ENCODE results near the gene SPTBN2.
A peak's percentile ranks its signal among the peaks of the same experiment; 100 is the strongest.

SPTBN2 gene

DNA sequence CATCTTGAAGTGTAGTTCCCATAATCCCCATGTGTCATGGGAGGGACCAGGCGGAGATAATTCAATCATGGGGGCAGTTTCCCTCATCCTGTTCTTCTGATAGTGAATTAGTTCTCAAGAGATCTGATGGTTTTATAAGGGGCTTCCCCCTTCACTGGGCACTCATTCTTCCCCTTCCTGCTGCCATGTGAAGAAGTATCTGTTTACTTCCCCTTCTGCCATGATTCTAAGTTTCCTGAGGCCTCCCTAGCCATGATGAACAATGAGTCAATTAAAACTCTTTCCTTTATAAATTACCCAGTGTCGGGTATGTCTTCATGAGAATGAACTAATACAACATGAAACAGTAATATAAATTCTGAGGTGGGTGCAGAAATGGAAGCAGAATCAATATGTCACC is 12.1 kb upstream of the SPTBN2 start (continued):
- TF ChIP-seq, protein P1, sequence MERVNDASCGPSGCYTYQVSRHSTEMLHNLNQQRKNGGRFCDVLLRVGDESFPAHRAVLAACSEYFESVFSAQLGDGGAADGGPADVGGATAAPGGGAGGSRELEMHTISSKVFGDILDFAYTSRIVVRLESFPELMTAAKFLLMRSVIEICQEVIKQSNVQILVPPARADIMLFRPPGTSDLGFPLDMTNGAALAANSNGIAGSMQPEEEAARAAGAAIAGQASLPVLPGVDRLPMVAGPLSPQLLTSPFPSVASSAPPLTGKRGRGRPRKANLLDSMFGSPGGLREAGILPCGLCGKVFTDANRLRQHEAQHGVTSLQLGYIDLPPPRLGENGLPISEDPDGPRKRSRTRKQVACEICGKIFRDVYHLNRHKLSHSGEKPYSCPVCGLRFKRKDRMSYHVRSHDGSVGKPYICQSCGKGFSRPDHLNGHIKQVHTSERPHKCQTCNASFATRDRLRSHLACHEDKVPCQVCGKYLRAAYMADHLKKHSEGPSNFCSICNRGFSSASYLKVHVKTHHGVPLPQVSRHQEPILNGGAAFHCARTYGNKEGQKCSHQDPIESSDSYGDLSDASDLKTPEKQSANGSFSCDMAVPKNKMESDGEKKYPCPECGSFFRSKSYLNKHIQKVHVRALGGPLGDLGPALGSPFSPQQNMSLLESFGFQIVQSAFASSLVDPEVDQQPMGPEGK (CRISPR knock-in tag; IDR thresholded peaks at IDR 0.05; ENCODE audit: borderline replicate concordance) = no peak
- TF ChIP-seq ZC3H10 (CRISPR knock-in tag; IDR thresholded peaks at IDR 0.05) (no peak), ZFP3 (CRISPR knock-in tag; IDR thresholded peaks at IDR 0.05) (no peak), ISL1 (CRISPR knock-in tag; IDR thresholded peaks at IDR 0.05) (no peak), PPARA (CRISPR knock-in tag; IDR thresholded peaks at IDR 0.05; ENCODE audit: borderline replicate concordance) (no peak), RARB (CRISPR knock-in tag; IDR thresholded peaks at IDR 0.05) (no peak), ZNF70 (CRISPR knock-in tag; IDR thresholded peaks at IDR 0.05) (no peak)
- TF ChIP-seq, protein P2, sequence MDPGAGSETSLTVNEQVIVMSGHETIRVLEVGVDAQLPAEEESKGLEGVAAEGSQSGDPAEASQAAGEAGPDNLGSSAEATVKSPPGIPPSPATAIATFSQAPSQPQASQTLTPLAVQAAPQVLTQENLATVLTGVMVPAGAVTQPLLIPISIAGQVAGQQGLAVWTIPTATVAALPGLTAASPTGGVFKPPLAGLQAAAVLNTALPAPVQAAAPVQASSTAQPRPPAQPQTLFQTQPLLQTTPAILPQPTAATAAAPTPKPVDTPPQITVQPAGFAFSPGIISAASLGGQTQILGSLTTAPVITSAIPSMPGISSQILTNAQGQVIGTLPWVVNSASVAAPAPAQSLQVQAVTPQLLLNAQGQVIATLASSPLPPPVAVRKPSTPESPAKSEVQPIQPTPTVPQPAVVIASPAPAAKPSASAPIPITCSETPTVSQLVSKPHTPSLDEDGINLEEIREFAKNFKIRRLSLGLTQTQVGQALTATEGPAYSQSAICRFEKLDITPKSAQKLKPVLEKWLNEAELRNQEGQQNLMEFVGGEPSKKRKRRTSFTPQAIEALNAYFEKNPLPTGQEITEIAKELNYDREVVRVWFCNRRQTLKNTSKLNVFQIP (CRISPR knock-in tag; IDR thresholded peaks at IDR 0.05; ENCODE audit: borderline replicate concordance, low read depth) = no peak

DNA sequence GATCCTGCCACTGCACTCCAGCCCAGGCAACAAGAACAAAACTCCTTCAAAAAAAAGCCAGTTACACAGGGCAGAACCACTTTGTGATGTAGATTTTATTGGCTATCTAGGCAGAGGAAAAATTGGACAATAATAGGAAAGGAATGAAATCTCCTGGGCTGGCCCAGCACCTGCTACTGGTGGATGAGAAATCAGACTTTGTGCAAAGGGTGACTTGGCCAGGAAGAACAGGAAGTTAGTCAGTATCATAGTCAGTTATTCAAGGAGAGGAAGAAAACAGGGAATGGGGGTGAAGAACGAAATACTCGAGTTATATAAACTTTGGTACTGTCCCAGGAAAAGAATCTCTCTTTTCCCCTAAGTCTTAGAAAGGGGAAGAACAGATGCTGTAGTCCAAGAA is 11.0 kb upstream of the SPTBN2 start:
- TF ChIP-seq ARNTL (CRISPR knock-in tag; IDR thresholded peaks at IDR 0.05; ENCODE audit: borderline replicate concordance, low read depth) (no peak), TOX (CRISPR knock-in tag; IDR thresholded peaks at IDR 0.05; ENCODE audit: borderline replicate concordance) (no peak), GLIS3 (CRISPR knock-in tag; IDR thresholded peaks at IDR 0.05) (no peak), TCF4 (CRISPR knock-in tag; IDR thresholded peaks at IDR 0.05; ENCODE audit: borderline replicate concordance) (no peak), ESRRG (CRISPR knock-in tag; IDR thresholded peaks at IDR 0.05) (no peak), ZNF8 (CRISPR knock-in tag; IDR thresholded peaks at IDR 0.05) (no peak), RARB (CRISPR knock-in tag; IDR thresholded peaks at IDR 0.05) (no peak), ZFP3 (CRISPR knock-in tag; IDR thresholded peaks at IDR 0.05) (no peak), SNAI2 (CRISPR knock-in tag; IDR thresholded peaks at IDR 0.05) (no peak), ZNF565 (CRISPR knock-in tag; conservative IDR thresholded peaks at IDR 0.05; ENCODE audit: low read depth) (no peak), ZC3H10 (CRISPR knock-in tag; IDR thresholded peaks at IDR 0.05) (no peak), PPARA (CRISPR knock-in tag; IDR thresholded peaks at IDR 0.05; ENCODE audit: borderline replicate concordance) (no peak), ZFP30 (CRISPR knock-in tag; IDR thresholded peaks at IDR 0.05) (no peak), OSR1 (CRISPR knock-in tag; IDR thresholded peaks at IDR 0.05) (no peak), ZNF70 (CRISPR knock-in tag; IDR thresholded peaks at IDR 0.05) (no peak)
- TF ChIP-seq, protein P3, sequence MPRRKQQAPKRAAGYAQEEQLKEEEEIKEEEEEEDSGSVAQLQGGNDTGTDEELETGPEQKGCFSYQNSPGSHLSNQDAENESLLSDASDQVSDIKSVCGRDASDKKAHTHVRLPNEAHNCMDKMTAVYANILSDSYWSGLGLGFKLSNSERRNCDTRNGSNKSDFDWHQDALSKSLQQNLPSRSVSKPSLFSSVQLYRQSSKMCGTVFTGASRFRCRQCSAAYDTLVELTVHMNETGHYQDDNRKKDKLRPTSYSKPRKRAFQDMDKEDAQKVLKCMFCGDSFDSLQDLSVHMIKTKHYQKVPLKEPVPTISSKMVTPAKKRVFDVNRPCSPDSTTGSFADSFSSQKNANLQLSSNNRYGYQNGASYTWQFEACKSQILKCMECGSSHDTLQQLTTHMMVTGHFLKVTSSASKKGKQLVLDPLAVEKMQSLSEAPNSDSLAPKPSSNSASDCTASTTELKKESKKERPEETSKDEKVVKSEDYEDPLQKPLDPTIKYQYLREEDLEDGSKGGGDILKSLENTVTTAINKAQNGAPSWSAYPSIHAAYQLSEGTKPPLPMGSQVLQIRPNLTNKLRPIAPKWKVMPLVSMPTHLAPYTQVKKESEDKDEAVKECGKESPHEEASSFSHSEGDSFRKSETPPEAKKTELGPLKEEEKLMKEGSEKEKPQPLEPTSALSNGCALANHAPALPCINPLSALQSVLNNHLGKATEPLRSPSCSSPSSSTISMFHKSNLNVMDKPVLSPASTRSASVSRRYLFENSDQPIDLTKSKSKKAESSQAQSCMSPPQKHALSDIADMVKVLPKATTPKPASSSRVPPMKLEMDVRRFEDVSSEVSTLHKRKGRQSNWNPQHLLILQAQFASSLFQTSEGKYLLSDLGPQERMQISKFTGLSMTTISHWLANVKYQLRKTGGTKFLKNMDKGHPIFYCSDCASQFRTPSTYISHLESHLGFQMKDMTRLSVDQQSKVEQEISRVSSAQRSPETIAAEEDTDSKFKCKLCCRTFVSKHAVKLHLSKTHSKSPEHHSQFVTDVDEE (CRISPR knock-in tag; IDR thresholded peaks at IDR 0.05) = no peak
- TF ChIP-seq, protein P4, sequence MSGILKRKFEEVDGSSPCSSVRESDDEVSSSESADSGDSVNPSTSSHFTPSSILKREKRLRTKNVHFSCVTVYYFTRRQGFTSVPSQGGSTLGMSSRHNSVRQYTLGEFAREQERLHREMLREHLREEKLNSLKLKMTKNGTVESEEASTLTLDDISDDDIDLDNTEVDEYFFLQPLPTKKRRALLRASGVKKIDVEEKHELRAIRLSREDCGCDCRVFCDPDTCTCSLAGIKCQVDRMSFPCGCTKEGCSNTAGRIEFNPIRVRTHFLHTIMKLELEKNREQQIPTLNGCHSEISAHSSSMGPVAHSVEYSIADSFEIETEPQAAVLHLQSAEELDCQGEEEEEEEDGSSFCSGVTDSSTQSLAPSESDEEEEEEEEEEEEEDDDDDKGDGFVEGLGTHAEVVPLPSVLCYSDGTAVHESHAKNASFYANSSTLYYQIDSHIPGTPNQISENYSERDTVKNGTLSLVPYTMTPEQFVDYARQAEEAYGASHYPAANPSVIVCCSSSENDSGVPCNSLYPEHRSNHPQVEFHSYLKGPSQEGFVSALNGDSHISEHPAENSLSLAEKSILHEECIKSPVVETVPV (CRISPR knock-in tag; IDR thresholded peaks at IDR 0.05) = no peak
- TF ChIP-seq, protein P2 (CRISPR knock-in tag; IDR thresholded peaks at IDR 0.05; ENCODE audit: borderline replicate concordance, low read depth) = no peak
- TF ChIP-seq, protein P5, sequence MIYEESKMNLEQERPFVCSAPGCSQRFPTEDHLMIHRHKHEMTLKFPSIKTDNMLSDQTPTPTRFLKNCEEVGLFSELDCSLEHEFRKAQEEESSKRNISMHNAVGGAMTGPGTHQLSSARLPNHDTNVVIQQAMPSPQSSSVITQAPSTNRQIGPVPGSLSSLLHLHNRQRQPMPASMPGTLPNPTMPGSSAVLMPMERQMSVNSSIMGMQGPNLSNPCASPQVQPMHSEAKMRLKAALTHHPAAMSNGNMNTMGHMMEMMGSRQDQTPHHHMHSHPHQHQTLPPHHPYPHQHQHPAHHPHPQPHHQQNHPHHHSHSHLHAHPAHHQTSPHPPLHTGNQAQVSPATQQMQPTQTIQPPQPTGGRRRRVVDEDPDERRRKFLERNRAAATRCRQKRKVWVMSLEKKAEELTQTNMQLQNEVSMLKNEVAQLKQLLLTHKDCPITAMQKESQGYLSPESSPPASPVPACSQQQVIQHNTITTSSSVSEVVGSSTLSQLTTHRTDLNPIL (CRISPR knock-in tag; IDR thresholded peaks at IDR 0.05; ENCODE audit: low read depth) = no peak
- peak; percentile 23; the same call in 2 of the 3 replicates for ATAC-seq
